HepG2 (cell line): ENCODE data around the gene DDX31. TPM values are rescaled to one million over a fixed set of nuclear protein-coding genes. Genes with fewer than 3 reads are reported as not detected.

Experiments used
- FOXJ3 ChIP-seq: sonication (generic); formaldehyde crosslinking; IDR thresholded peaks from 2 replicates; pipeline ENCODE4 v1.4.0; 2020; ENCODE audit warnings: missing genetic modification reagents, mild to moderate bottlenecking, borderline replicate concordance
- FOXM1 ChIP-seq: sonication (generic); formaldehyde crosslinking; IDR thresholded peaks from 2 replicates; pipeline ENCODE4 v1.5.0; 2020; ENCODE audit warnings: missing genetic modification reagents
- KLF16 ChIP-seq, 2 experiments: sonication (generic) in 1 of 2; formaldehyde crosslinking in 1 of 2; IDR thresholded peaks; 2 replicates each; pipeline versions ENCODE4 v1.6.1 to v1.8.0; 2016 to 2023; ENCODE audit warnings: missing genetic modification reagents in 2 of 2, missing compliant biosample characterization in 1 of 2
- MED8 ChIP-seq: sonication (generic); formaldehyde crosslinking; IDR thresholded peaks from 2 replicates; pipeline ENCODE4 v1.8.1; 2023; ENCODE audit warnings: mild to moderate bottlenecking, missing genetic modification reagents; ENCODE audit not compliant: insufficient replicate concordance
- PLRG1 ChIP-seq: fragments of 450-650 bp; conservative IDR thresholded peaks from 2 replicates; pipeline ENCODE4 v1.6.1; 2016
- REXO4 ChIP-seq: sonication (generic); formaldehyde crosslinking; IDR thresholded peaks from 2 replicates; pipeline ENCODE4 v1.8.0; 2022; ENCODE audit warnings: missing genetic modification reagents, mild to moderate bottlenecking, borderline replicate concordance
- RFX3 ChIP-seq: IDR thresholded peaks from 2 replicates; pipeline ENCODE4 v1.6.1; 2016; ENCODE audit warnings: missing biosample characterization, missing genetic modification reagents
- SRSF4 ChIP-seq: fragments of 200-400 bp; formaldehyde crosslinking; IDR thresholded peaks from one replicate; pipeline ENCODE4 v1.6.1; 2018; ENCODE audit warnings: mild to moderate bottlenecking, low read depth, low read length, moderate library complexity; ENCODE audit not compliant: poor library complexity, severe bottlenecking
- TOPORS ChIP-seq: sonication (generic); formaldehyde crosslinking; IDR thresholded peaks from 2 replicates; pipeline ENCODE4 v1.8.0; 2023; ENCODE audit warnings: mild to moderate bottlenecking, missing genetic modification reagents
- XBP1 ChIP-seq: sonication (generic); formaldehyde crosslinking; IDR thresholded peaks from 2 replicates; pipeline ENCODE4 v1.5.0; 2020; ENCODE audit warnings: missing genetic modification reagents
- YY1 ChIP-seq: IDR thresholded peaks from 2 replicates; pipeline ENCODE4 v1.6.1; 2011; ENCODE audit warnings: low read length, low read depth, moderate library complexity, mild to moderate bottlenecking; ENCODE audit not compliant: insufficient read depth, insufficient replicate concordance
- ZMAT5 ChIP-seq: sonication (generic); formaldehyde crosslinking; IDR thresholded peaks from 2 replicates; pipeline ENCODE4 v1.5.0; 2020; ENCODE audit warnings: mild to moderate bottlenecking, low read depth, missing genetic modification reagents, borderline replicate concordance
- ZNF510 ChIP-seq: sonication (generic); formaldehyde crosslinking; IDR thresholded peaks from 2 replicates; pipeline ENCODE4 v1.4.0; 2020; ENCODE audit warnings: low read depth, mild to moderate bottlenecking, missing genetic modification reagents
- ZNF746 ChIP-seq: sonication (generic); formaldehyde crosslinking; IDR thresholded peaks from 2 replicates; pipeline ENCODE4 v1.8.0; 2022; ENCODE audit warnings: mild to moderate bottlenecking, missing genetic modification reagents
- ZNF839 ChIP-seq: sonication (generic); formaldehyde crosslinking; IDR thresholded peaks from 2 replicates; pipeline ENCODE4 v1.4.0; 2020; ENCODE audit warnings: missing genetic modification reagents, mild to moderate bottlenecking, borderline replicate concordance
- polyA plus RNA-seq, 8 experiments: library from polyadenylated mRNA; depleted of rRNA in 3 of 8; stranded (reverse) in 7 of 8; unstranded in 1 of 8; fragments of >200 nt; fragmentation: Illumina TruSeq in 4 of 8; extraction: Trizol in 4 of 8; gene quantifications; 2 replicates each; pipeline versions ENCODE4 v1.2.1 to v1.2.3, GENCODE V29; 2011 to 2016; ENCODE audit warnings: low read depth in 4 of 8, missing spikeins in 1 of 8, mixed read lengths in 1 of 8; ENCODE audit not compliant: insufficient read depth in 1 of 8
- total RNA-seq, 5 experiments: library from RNA; depleted of rRNA; stranded (reverse); fragments of >200 nt; fragmentation: Illumina TruSeq; extraction: Trizol; gene quantifications; 2 replicates each; pipeline ENCODE4 v1.2.3, GENCODE V29; 2016; ENCODE audit warnings: low read depth in 1 of 5
- TF ChIP-seq, protein P1 (sequence below): sonication (generic); formaldehyde crosslinking; IDR thresholded peaks from 2 replicates; pipeline ENCODE4 v1.4.0; 2020; ENCODE audit warnings: mild to moderate bottlenecking, missing genetic modification reagents
- TF ChIP-seq, protein P2 (sequence below): IDR thresholded peaks from 2 replicates; pipeline ENCODE4 v1.6.1; 2016; ENCODE audit warnings: low read depth
- TF ChIP-seq, protein P3 (sequence below): sonication (generic); formaldehyde crosslinking; IDR thresholded peaks from 2 replicates; pipeline ENCODE4 v1.4.0; 2020; ENCODE audit warnings: missing genetic modification reagents, mild to moderate bottlenecking, borderline replicate concordance
- TF ChIP-seq, protein P4 (sequence below): IDR thresholded peaks from 2 replicates; pipeline ENCODE4 v1.6.1; 2016; ENCODE audit warnings: missing compliant biosample characterization, missing genetic modification reagents, borderline replicate concordance
- TF ChIP-seq, protein P5 (sequence below): sonication (generic); formaldehyde crosslinking; conservative IDR thresholded peaks from 2 replicates; pipeline ENCODE4 v1.4.0; 2020; ENCODE audit warnings: mild to moderate bottlenecking, missing genetic modification reagents, moderate library complexity

The DDX31 gene
- total and polyA plus RNA-seq, 2 of the 13 experiments (the other 11 are each of a cell fraction or from before 2014, with no cell fraction given) = 11.4 to 16.3 TPM

DNA sequence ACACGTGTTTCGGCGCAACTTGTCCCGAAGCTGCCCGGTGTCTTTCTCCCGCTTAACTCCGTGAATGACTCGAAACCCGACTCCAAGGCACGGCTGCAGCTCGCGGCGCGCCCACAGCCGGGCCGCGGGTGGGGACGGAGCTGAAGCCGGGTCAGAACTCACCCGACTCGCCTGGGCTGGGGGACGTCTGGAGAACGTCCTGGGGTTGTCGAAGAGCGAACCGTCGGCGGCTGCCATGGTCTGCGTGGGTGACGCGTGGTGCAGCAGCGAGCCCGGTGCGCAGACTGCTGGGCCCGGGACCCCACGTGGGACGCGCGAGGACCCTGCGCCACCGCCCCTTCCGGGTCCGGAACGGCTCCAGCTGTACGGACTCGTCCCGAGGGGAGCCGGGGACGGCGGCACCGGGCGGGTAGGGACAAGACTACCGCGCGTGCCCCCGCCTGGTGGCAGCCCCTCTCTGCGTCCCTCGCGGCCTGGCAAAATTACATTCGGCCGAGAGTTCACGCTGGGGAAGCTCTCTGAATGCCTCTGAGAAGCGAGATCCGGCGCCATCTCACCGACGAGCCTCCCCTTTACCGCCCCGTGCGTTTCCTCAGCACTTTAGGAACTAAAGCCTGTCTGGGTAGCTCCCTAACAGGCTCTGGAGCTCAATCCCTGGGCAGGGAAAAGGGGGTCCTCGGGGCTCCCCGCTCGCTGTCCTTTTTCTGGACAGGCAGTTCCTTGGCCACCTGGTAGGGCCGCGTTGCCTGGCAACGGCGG is at the start of gene DDX31 (continued):
- TF ChIP-seq, protein P1, sequence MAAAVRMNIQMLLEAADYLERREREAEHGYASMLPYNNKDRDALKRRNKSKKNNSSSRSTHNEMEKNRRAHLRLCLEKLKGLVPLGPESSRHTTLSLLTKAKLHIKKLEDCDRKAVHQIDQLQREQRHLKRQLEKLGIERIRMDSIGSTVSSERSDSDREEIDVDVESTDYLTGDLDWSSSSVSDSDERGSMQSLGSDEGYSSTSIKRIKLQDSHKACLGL (CRISPR knock-in tag) = peak; percentile 100
- TF ChIP-seq ZNF839 (CRISPR knock-in tag) (peak; percentile 79; the same call in 1 of the 2 replicates), REXO4 (CRISPR knock-in tag) (peak; percentile 85; the same call in 1 of the 2 replicates), ZNF510 (CRISPR knock-in tag) (0 out of 2 replicates have a peak, but pooled peaks have one; percentile 76), RFX3 (CRISPR knock-in tag) (peak; percentile 92), PLRG1 (no peak), FOXJ3 (CRISPR knock-in tag) (peak; percentile 54; the same call in 1 of the 2 replicates), SRSF4 (no peak), YY1 (peak; percentile 32), MED8 (CRISPR knock-in tag) (peak; percentile 85), TOPORS (CRISPR knock-in tag) (no peak), ZMAT5 (CRISPR knock-in tag) (no peak), XBP1 (no peak), FOXM1 (CRISPR knock-in tag) (0 out of 2 replicates have a peak, but pooled peaks have one; percentile 21), KLF16 (CRISPR knock-in tag; IDR thresholded peaks at IDR 0.05) (peak; percentile 69 to 92; a peak in 3 of 4 replicates), ZNF746 (CRISPR knock-in tag) (peak; percentile 41; the same call in 1 of the 2 replicates)
- TF ChIP-seq, protein P2, sequence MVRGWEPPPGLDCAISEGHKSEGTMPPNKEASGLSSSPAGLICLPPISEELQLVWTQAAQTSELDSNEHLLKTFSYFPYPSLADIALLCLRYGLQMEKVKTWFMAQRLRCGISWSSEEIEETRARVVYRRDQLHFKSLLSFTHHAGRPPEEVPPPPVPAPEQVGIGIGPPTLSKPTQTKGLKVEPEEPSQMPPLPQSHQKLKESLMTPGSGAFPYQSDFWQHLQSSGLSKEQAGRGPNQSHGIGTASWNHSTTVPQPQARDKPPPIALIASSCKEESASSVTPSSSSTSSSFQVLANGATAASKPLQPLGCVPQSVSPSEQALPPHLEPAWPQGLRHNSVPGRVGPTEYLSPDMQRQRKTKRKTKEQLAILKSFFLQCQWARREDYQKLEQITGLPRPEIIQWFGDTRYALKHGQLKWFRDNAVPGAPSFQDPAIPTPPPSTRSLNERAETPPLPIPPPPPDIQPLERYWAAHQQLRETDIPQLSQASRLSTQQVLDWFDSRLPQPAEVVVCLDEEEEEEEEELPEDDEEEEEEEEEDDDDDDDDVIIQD (CRISPR knock-in tag) = peak; percentile 41; the same call in 1 of the 2 replicates
- TF ChIP-seq, protein P3, sequence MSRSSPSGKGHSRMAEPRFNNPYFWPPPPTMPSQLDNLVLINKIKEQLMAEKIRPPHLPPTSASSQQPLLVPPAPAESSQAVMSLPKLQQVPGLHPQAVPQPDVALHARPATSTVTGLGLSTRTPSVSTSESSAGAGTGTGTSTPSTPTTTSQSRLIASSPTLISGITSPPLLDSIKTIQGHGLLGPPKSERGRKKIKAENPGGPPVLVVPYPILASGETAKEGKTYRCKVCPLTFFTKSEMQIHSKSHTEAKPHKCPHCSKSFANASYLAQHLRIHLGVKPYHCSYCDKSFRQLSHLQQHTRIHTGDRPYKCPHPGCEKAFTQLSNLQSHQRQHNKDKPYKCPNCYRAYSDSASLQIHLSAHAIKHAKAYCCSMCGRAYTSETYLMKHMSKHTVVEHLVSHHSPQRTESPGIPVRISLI = no peak
- TF ChIP-seq, protein P4, sequence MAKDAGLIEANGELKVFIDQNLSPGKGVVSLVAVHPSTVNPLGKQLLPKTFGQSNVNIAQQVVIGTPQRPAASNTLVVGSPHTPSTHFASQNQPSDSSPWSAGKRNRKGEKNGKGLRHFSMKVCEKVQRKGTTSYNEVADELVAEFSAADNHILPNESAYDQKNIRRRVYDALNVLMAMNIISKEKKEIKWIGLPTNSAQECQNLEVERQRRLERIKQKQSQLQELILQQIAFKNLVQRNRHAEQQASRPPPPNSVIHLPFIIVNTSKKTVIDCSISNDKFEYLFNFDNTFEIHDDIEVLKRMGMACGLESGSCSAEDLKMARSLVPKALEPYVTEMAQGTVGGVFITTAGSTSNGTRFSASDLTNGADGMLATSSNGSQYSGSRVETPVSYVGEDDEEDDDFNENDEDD (CRISPR knock-in tag) = peak; percentile 89
- TF ChIP-seq, protein P5, sequence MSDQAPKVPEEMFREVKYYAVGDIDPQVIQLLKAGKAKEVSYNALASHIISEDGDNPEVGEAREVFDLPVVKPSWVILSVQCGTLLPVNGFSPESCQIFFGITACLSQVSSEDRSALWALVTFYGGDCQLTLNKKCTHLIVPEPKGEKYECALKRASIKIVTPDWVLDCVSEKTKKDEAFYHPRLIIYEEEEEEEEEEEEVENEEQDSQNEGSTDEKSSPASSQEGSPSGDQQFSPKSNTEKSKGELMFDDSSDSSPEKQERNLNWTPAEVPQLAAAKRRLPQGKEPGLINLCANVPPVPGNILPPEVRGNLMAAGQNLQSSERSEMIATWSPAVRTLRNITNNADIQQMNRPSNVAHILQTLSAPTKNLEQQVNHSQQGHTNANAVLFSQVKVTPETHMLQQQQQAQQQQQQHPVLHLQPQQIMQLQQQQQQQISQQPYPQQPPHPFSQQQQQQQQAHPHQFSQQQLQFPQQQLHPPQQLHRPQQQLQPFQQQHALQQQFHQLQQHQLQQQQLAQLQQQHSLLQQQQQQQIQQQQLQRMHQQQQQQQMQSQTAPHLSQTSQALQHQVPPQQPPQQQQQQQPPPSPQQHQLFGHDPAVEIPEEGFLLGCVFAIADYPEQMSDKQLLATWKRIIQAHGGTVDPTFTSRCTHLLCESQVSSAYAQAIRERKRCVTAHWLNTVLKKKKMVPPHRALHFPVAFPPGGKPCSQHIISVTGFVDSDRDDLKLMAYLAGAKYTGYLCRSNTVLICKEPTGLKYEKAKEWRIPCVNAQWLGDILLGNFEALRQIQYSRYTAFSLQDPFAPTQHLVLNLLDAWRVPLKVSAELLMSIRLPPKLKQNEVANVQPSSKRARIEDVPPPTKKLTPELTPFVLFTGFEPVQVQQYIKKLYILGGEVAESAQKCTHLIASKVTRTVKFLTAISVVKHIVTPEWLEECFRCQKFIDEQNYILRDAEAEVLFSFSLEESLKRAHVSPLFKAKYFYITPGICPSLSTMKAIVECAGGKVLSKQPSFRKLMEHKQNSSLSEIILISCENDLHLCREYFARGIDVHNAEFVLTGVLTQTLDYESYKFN (CRISPR knock-in tag) = no peak; the same call in 1 of the 2 replicates
